ENCODE data around the gene RAB5IF. TPM values are rescaled to one million over a fixed set of nuclear protein-coding genes. Genes with fewer than 3 reads are reported as not detected.

RAB5IF gene
- total and polyA plus RNA-seq, 2 of the 13 experiments (the other 11 are each of a cell fraction or from before 2014, with no cell fraction given), result 261 to 305 TPM

DNA sequence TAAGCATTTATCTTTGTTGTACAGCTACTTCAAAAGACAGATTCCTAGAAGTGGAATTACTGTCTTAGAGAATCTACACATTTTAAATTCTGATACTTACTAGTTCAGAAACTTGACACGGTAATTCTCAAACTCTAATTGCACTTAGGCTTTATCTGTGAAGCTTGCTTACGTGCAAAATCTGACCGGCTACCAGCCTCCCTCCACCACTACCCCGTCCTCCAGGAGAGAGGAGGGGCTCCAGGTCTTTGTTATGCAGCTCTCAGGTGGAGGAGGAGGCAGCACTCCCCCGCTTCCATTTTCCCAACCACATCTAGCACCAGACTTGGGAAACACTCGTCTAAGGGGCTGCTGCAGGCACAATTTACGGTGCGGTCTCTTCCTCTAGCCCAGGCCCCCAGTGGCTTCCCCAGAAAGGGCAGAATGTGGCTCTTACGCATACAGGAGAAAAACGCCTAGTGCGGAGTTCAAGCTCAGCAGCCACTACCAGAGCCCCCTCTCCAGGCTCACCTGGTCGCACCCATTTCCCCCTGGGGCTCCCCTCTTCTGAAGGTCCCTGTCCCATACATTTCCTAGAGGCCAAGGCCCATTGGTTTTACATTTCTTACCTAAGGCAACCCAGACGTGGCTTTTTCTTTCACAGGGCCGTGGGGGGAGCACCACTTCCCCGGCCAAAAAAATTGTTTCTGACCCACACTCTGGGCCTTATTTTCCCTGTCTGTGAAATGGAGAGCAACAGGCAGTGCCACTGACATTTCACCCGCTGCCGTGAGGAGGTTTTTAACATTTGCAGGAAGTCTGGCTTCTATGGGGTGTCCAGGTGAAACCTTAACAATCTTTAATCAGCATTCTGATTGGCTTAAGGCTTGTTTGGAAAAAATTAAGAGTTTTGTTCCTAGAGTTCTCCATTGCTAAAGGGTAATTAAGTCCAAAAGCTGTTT, 33.7 kb upstream of the RAB5IF start (continued):
- TF ChIP-seq, protein P1, sequence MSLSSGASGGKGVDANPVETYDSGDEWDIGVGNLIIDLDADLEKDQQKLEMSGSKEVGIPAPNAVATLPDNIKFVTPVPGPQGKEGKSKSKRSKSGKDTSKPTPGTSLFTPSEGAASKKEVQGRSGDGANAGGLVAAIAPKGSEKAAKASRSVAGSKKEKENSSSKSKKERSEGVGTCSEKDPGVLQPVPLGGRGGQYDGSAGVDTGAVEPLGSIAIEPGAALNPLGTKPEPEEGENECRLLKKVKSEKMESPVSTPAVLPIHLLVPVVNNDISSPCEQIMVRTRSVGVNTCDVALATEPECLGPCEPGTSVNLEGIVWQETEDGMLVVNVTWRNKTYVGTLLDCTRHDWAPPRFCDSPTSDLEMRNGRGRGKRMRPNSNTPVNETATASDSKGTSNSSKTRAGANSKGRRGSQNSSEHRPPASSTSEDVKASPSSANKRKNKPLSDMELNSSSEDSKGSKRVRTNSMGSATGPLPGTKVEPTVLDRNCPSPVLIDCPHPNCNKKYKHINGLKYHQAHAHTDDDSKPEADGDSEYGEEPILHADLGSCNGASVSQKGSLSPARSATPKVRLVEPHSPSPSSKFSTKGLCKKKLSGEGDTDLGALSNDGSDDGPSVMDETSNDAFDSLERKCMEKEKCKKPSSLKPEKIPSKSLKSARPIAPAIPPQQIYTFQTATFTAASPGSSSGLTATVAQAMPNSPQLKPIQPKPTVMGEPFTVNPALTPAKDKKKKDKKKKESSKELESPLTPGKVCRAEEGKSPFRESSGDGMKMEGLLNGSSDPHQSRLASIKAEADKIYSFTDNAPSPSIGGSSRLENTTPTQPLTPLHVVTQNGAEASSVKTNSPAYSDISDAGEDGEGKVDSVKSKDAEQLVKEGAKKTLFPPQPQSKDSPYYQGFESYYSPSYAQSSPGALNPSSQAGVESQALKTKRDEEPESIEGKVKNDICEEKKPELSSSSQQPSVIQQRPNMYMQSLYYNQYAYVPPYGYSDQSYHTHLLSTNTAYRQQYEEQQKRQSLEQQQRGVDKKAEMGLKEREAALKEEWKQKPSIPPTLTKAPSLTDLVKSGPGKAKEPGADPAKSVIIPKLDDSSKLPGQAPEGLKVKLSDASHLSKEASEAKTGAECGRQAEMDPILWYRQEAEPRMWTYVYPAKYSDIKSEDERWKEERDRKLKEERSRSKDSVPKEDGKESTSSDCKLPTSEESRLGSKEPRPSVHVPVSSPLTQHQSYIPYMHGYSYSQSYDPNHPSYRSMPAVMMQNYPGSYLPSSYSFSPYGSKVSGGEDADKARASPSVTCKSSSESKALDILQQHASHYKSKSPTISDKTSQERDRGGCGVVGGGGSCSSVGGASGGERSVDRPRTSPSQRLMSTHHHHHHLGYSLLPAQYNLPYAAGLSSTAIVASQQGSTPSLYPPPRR (CRISPR knock-in tag; IDR thresholded peaks at IDR 0.05; ENCODE audit: borderline replicate concordance), result peak; percentile 43; the same call in 1 of the 2 replicates
- TF ChIP-seq SIN3B (IDR thresholded peaks at IDR 0.05; ENCODE audit: low read length), result no peak
- 0 out of 2 replicates have a peak, but pooled peaks have one; percentile 2 for TF ChIP-seq ZNF652 (CRISPR knock-in tag; IDR thresholded peaks at IDR 0.05; ENCODE audit: borderline replicate concordance, low read depth)
- TF ChIP-seq ZNF350 (CRISPR knock-in tag; IDR thresholded peaks at IDR 0.05; ENCODE audit: borderline replicate concordance, low read depth), result 0 out of 2 replicates have a peak, but pooled peaks have one; percentile 42
- TF ChIP-seq ZNF124 (CRISPR knock-in tag; IDR thresholded peaks at IDR 0.05), result no peak; the same call in 1 of the 2 replicates
- no peak for TF ChIP-seq CAMTA2 (CRISPR knock-in tag; IDR thresholded peaks at IDR 0.05; ENCODE audit: borderline replicate concordance)
- TF ChIP-seq STAT5B (CRISPR knock-in tag; IDR thresholded peaks at IDR 0.05), result no peak
- no peak for TF ChIP-seq GABPA (IDR thresholded peaks at IDR 0.05; ENCODE audit: low read depth, low read length)
- TF ChIP-seq GABPA (CRISPR knock-in tag; IDR thresholded peaks at IDR 0.05; ENCODE audit: low read depth), result peak; percentile 47
- TF ChIP-seq SAFB2 (CRISPR knock-in tag; IDR thresholded peaks at IDR 0.05; ENCODE audit: borderline replicate concordance, low read depth), result peak; percentile 57
- TF ChIP-seq SMARCC2 (IDR thresholded peaks at IDR 0.05), result no peak
- TF ChIP-seq, protein P2, sequence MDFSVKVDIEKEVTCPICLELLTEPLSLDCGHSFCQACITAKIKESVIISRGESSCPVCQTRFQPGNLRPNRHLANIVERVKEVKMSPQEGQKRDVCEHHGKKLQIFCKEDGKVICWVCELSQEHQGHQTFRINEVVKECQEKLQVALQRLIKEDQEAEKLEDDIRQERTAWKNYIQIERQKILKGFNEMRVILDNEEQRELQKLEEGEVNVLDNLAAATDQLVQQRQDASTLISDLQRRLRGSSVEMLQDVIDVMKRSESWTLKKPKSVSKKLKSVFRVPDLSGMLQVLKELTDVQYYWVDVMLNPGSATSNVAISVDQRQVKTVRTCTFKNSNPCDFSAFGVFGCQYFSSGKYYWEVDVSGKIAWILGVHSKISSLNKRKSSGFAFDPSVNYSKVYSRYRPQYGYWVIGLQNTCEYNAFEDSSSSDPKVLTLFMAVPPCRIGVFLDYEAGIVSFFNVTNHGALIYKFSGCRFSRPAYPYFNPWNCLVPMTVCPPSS (IDR thresholded peaks at IDR 0.05), result no peak
- no peak for TF ChIP-seq KDM1A (CRISPR knock-in tag; IDR thresholded peaks at IDR 0.05)
- no peak for TF ChIP-seq ZNF44 (CRISPR knock-in tag; IDR thresholded peaks at IDR 0.05)
- no peak for TF ChIP-seq ZFP36 (IDR thresholded peaks at IDR 0.05; ENCODE audit: borderline replicate concordance, low read depth, low read length, partially characterized antibody)
- TF ChIP-seq SRF (IDR thresholded peaks at IDR 0.05; ENCODE audit: low read depth, low read length), result no peak
- TF ChIP-seq NONO (IDR thresholded peaks at IDR 0.05), result no peak
- no peak for TF ChIP-seq NONO (CRISPR knock-in tag; conservative IDR thresholded peaks at IDR 0.05)
- no peak for TF ChIP-seq ZNF496 (CRISPR knock-in tag; IDR thresholded peaks at IDR 0.05; ENCODE audit: insufficient replicate concordance)
- no peak for TF ChIP-seq SIX4 (CRISPR knock-in tag; IDR thresholded peaks at IDR 0.05)
- TF ChIP-seq, protein P3, sequence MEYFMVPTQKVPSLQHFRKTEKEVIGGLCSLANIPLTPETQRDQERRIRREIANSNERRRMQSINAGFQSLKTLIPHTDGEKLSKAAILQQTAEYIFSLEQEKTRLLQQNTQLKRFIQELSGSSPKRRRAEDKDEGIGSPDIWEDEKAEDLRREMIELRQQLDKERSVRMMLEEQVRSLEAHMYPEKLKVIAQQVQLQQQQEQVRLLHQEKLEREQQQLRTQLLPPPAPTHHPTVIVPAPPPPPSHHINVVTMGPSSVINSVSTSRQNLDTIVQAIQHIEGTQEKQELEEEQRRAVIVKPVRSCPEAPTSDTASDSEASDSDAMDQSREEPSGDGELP (IDR thresholded peaks at IDR 0.05; ENCODE audit: borderline replicate concordance, low read depth), result 0 out of 2 replicates have a peak, but pooled peaks have one; percentile 30
- TF ChIP-seq IRF2 (CRISPR knock-in tag; IDR thresholded peaks at IDR 0.05), result no peak
- TF ChIP-seq MEIS2 (CRISPR knock-in tag; IDR thresholded peaks at IDR 0.05), result no peak
- no peak for TF ChIP-seq ZFAT (CRISPR knock-in tag; conservative IDR thresholded peaks at IDR 0.05)

All from HepG2 (cell line).